SK-N-SH (cell line): ENCODE measurements around the gene GPR22. TPM values are rescaled to one million over a fixed set of nuclear protein-coding genes. Genes with fewer than 3 reads are reported as not detected.

Experiments used
- CTCF ChIA-PET: fragments of 300-600, 350-600 bp; formaldehyde crosslinking; extraction: SDS; loops from one replicate; lab custom pipeline; 2021; lab: Yijun Ruan, JAX
- POLR2A ChIA-PET: fragments of 350-600 bp; sonication (Branson Sonifier 250); formaldehyde crosslinking; extraction: SDS; loops from one replicate; lab custom pipeline; 2020; ENCODE audit warnings: antibody characterized with exemption, inconsistent platforms; lab: Yijun Ruan, JAX
- DNase-seq: peaks from one replicate; pipeline ENCODE4 v3.0.0; 2012
- H2AFZ ChIP-seq: fragments of 200-600 bp; sonication (generic); 2 replicates; pipeline ENCODE4 v1.8.1; 2016; ENCODE audit warnings: antibody characterized with exemption, mild to moderate bottlenecking, low read depth
- H3F3A ChIP-seq: fragments of 200-600 bp; sonication (generic); replicated peaks from 2 replicates; pipeline ENCODE3; 2016; ENCODE audit warnings: antibody characterized with exemption, mild to moderate bottlenecking; ENCODE audit not compliant: insufficient read depth
- H3K27ac ChIP-seq, 2 experiments: fragments of 200-500 bp in 1 of 2; fragments of 200-600 bp in 1 of 2; sonication (Bioruptor generic) in 1 of 2; sonication (generic), shearing (Covaris generic) in 1 of 2; 2 replicates each; pipeline versions ENCODE4 v1.5.1 to v1.6.1; 2014 to 2016; ENCODE audit warnings: low read depth in 2 of 2, inconsistent platforms in 1 of 2, low read length in 1 of 2, mild to moderate bottlenecking in 1 of 2, mixed read lengths in 1 of 2
- H3K27me3 ChIP-seq: fragments of 200-600 bp; sonication (generic), shearing (Covaris generic); 2 replicates; pipeline ENCODE4 v1.6.1; 2016; ENCODE audit warnings: mixed run types; ENCODE audit not compliant: insufficient read depth
- H3K36me3 ChIP-seq, 2 experiments: fragments of 200-500 bp in 1 of 2; fragments of 200-600 bp in 1 of 2; sonication (Bioruptor generic) in 1 of 2; sonication (generic) in 1 of 2; replicated peaks in 1 of 2; 2 replicates each; pipeline versions ENCODE3 to v1.5.1; 2014 to 2016; ENCODE audit warnings: low read length in 1 of 2, mild to moderate bottlenecking in 1 of 2; ENCODE audit not compliant: insufficient read depth in 2 of 2, control insufficient read depth in 1 of 2
- H3K4me1 ChIP-seq, 2 experiments: fragments of 200-500 bp in 1 of 2; fragments of 200-600 bp in 1 of 2; sonication (Bioruptor generic) in 1 of 2; sonication (generic), shearing (Covaris generic) in 1 of 2; 2 replicates each; pipeline versions ENCODE4 v1.5.1 to v1.6.1; 2014 to 2016; ENCODE audit warnings: low read depth in 1 of 2, low read length in 1 of 2, mixed run types in 1 of 2; ENCODE audit not compliant: insufficient read depth in 2 of 2, control insufficient read depth in 1 of 2
- H3K4me2 ChIP-seq: fragments of 200-600 bp; sonication (generic), shearing (Covaris generic); 2 replicates; pipeline ENCODE4 v1.6.1; 2017; ENCODE audit warnings: mixed run types
- H3K4me3 ChIP-seq, 2 experiments: fragments of 200-500 bp in 1 of 2; fragments of 200-600 bp in 1 of 2; sonication (Bioruptor generic) in 1 of 2; sonication (generic), shearing (Covaris generic) in 1 of 2; 2 replicates each; pipeline versions ENCODE4 v1.5.1 to v1.8.1; 2014 to 2016; ENCODE audit warnings: low read depth in 2 of 2, inconsistent platforms in 1 of 2, low read length in 1 of 2, mild to moderate bottlenecking in 1 of 2, mixed read lengths in 1 of 2, moderate library complexity in 1 of 2
- H3K79me2 ChIP-seq: fragments of 200-600 bp; sonication (generic); 2 replicates; pipeline ENCODE4 v1.8.1; 2017; ENCODE audit warnings: mild to moderate bottlenecking; ENCODE audit not compliant: insufficient read depth
- H3K9ac ChIP-seq: fragments of 200-600 bp; sonication (generic); 2 replicates; pipeline ENCODE4 v1.6.1; 2017; ENCODE audit warnings: mixed run types
- H3K9me2 ChIP-seq: fragments of 200-600 bp; sonication (generic); 2 replicates; pipeline ENCODE4 v1.6.1; 2017; ENCODE audit warnings: mixed run types
- H3K9me3 ChIP-seq: fragments of 200-600 bp; sonication (generic); 2 replicates; pipeline ENCODE4 v1.6.1; 2017; ENCODE audit warnings: mixed run types, mild to moderate bottlenecking, moderate library complexity
- H4K20me1 ChIP-seq: fragments of 200-600 bp; sonication (generic); 2 replicates; pipeline ENCODE4 v1.6.1; 2017; ENCODE audit warnings: mild to moderate bottlenecking, mixed run types; ENCODE audit not compliant: insufficient read depth
- CTCF ChIP-seq: fragments of 200-600 bp; sonication (generic); IDR thresholded peaks from 2 replicates; pipeline ENCODE4 v1.6.1; 2017; ENCODE audit warnings: antibody characterized with exemption, mild to moderate bottlenecking, moderate library complexity
- FOSL2 ChIP-seq: IDR thresholded peaks from 2 replicates; pipeline ENCODE4 v1.4.0; 2012; ENCODE audit warnings: low read depth, mild to moderate bottlenecking, moderate library complexity, borderline replicate concordance
- FOXJ3 ChIP-seq: sonication (generic); formaldehyde crosslinking; IDR thresholded peaks from 2 replicates; pipeline ENCODE4 v1.5.1; 2020; ENCODE audit warnings: mild to moderate bottlenecking, missing genetic modification reagents
- FOXM1 ChIP-seq: IDR thresholded peaks from 2 replicates; pipeline ENCODE4 v1.4.0; 2012; ENCODE audit warnings: low read depth, mild to moderate bottlenecking
- IRF3 ChIP-seq: fragments of 150-350 bp; IDR thresholded peaks from 2 replicates; pipeline ENCODE4 v1.6.1; 2016; ENCODE audit warnings: mild to moderate bottlenecking, low read depth, low read length
- MXI1 ChIP-seq: IDR thresholded peaks from 2 replicates; pipeline ENCODE4 v1.6.1; 2012; ENCODE audit warnings: mild to moderate bottlenecking, low read depth, low read length, improper control_type of control experiment
- POLR2AphosphoS5 ChIP-seq: IDR thresholded peaks from 2 replicates; pipeline ENCODE4 v1.6.1; 2012; ENCODE audit warnings: low read depth, low read length
- SMC3 ChIP-seq: IDR thresholded peaks from 2 replicates; pipeline ENCODE4 v1.6.1; 2012; ENCODE audit warnings: low read depth, low read length, improper control_type of control experiment
- ZBTB33 ChIP-seq: IDR thresholded peaks from 2 replicates; pipeline ENCODE4 v1.4.0; 2012; ENCODE audit warnings: low read depth, borderline replicate concordance
- WGBS: methylation state at CpG from one replicate; pipeline ENCODE4 v1.1.6; 2017; ENCODE audit warnings: low lambda C conversion rate; 5-methylcytosine and 5-hydroxymethylcytosine counted together
- polyA plus RNA-seq, 3 experiments: library from polyadenylated mRNA; depleted of rRNA; stranded (reverse); fragments of >200 nt; gene quantifications; 2 replicates each; pipeline ENCODE4 v1.2.3, GENCODE V29; 2012
- small RNA-seq, 7 experiments: library from RNA; depleted of rRNA; stranded (forward); fragments of <200 nt; gene quantifications; one replicate each; pipeline ENCODE3, GENCODE V24; 2012

Gene GPR22
- polyA plus RNA-seq, 1 of the 3 experiments (the other 2 are of a cell fraction), result 0.03 TPM

DNA sequence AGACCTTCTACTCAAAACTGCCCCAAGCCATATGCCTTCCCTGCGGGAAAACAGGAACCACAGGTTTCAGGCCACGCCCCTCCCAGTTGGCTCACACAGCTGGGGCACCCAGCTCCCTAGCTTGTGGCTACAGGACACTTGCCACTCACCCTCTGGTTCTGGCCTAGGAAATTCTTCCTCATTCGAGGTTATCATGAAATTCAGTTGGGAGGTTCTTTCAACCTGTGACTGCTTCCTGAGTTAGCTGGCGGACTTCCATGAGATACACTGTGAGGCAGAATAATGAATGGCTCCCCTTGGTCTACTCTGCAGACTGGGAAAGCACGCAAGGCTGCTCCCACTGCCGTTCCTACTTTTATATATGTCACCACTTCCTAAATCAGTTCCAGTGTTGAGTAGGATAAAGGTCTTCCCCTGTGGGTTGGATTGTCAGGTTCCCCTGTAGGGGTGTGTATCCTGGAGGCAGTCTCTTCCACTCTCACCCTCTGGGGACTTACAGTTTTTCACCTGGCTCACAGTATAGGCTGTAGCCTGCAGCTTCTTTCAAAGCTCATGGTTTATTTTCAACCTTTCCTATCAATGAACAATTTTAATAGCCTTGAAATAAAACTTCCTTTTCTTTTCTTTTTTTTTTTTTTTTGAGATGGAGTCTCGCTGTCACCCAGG lies 37.0 kb downstream of the GPR22 start:
- Histone ChIP-seq H3K27me3 (no peaks in the 10 kb centered on the region), H3K79me2 (peaks cover 17% of the 10 kb centered on the region), H3K9me3 (no peaks in the 10 kb centered on the region), H2AFZ (no peak overlapping the region), H4K20me1 (no peaks in the 10 kb centered on the region), H3K9me2 (no peaks in the 10 kb centered on the region), H3K27ac (no peak overlapping the region), H3K4me2 (no peak overlapping the region), H3K36me3 (peaks cover 0 to 11% of the 10 kb centered on the region in 2 experiments), H3K9ac (no peak overlapping the region), H3F3A (no peaks in the 10 kb centered on the region), H3K4me1 (peaks cover 0 to 5% of the 10 kb centered on the region in 2 experiments; a peak in 2 of 4 replicates), H3K4me3 (no peak overlapping the region)
- TF ChIP-seq MXI1 (no peak), POLR2AphosphoS5 (no peak), ZBTB33 (no peak), CTCF (no peak), SMC3 (no peak), FOXM1 (no peak), FOSL2 (no peak), FOXJ3 (CRISPR knock-in tag) (no peak), IRF3 (no peak)
- POLR2A ChIA-PET, result no interaction called here
- no peak for DNase-seq
- CTCF ChIA-PET, result interaction anchor here (1.0 to 2.0 kb wide), 4 partner anchors 11 to 304 kb away, joined by 3 to 5 read pairs (median 3); no protein-coding TSS in a partner anchor
- WGBS, result 92% methylated on average over 7 of the region's 7 CpGs

Small RNAs within 50 kb of the gene (small RNA-seq; reads per million reads assigned to genes)
- gene AC002381.1, result 0 reads per million in 7 experiments

Other genes starting within 250 kb of the GPR22 start
- gene COG5, start 93.9 kb downstream of the GPR22 start, polyA plus RNA-seq (2012; rRNA removed), result 21.2 and 28.6 TPM in 2 replicates
- gene DUS4L, start 93.9 kb downstream of the GPR22 start, polyA plus RNA-seq (2012; rRNA removed), result 9.7 and 11.5 TPM in 2 replicates
- 29.2 and 46.2 TPM in 2 replicates for gene BCAP29, start 110.2 kb downstream of the GPR22 start, polyA plus RNA-seq (2012; rRNA removed)
- gene SLC26A4, start 190.8 kb downstream of the GPR22 start, polyA plus RNA-seq (2012; rRNA removed), result 0.61 and 0.78 TPM in 2 replicates